HPDE6-E6E7 (cell line): ENCODE data around the gene LINGO4.

ENCODE experiments used
- DNase-seq: peaks from one replicate; pipeline ENCODE4 v3.0.0; 2011; ENCODE audit warnings: missing footprints; ENCODE audit errors: extremely low spot score

LINGO4 gene

DNA sequence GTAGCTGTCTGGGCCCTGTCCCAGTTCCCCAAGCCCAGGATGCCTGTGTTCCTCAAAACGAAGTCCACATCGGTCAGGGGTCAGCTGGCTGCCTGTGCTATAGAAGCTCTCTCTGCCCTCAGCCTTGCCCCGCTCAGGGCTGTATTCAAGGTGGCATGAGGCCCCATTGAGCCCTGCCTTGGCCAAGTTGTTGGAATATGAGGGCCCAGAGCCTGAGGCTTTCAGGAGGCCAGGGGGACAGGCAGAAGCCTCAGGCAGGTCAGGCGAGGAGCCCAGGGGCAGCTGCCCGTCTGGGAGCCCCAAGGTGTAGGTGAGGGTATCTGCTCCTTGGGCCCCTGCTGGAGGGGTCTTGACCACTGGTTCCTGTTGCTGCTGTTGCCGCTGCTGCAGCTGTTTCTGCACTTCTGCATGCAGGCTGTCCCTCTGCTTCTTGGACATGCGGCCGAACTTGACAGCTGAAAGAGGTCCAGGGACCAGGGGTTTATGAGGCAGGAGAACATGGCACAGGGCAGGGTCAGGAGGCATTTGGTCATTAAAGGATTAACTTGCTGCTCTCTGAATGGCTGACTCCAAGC is 9.8 kb upstream of the LINGO4 start:
- DNase-seq: no peak

DNA sequence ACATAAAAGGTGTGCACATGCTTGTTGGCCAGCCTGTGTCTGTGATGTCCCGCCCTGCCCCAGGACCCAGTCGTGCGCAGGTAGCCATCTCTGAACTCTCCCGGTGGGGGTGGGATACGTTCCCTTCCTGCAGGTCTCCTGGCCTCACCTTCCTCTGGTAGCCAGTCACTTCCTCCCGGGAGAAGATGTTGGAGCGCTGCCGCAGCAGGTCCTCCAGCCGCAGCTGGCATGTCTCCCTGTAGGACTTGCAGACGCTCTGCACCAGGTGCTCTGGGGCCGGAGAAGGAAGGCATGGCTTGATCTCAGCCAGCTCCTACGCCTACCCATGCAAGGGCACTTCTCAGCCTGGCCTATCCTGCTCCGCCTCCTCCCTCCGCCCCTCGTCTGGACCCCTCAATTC is 9.2 kb upstream of the LINGO4 start:
- no peak for DNase-seq

DNA sequence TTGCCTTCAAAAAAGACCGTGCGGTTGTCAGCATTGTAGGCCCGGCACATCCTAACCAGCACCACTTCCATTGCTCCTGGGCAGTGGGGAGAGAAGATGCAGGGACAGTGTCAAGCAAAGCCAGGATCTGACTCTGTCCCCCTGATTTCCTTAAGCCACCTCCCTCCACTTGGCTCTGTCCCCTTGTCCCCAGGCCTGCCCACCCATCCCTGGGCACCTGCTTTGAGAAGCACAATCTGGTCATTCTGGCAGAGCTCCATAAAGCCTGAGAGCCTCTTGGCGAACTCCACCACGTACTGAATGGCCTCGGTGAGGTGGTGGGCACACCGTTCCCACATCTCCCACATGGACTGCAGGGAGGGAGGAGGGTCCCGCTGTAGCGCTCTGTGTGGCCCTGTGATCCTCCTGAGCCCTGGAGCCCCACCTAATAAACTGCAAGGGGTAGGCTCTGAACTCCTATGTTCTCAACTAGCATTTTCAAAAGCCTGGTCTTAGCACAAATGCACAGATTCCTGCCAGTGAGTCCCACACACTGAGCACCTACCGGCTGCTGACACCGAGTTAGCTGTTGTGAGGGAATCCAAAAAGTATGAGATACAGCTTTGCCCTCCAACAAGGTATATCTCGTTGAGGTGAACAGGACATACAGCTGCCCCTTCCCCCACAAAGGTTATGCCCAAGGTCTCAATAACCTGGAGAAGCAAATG is 8.2 kb upstream of the LINGO4 start:
- DNase-seq: no peak

DNA sequence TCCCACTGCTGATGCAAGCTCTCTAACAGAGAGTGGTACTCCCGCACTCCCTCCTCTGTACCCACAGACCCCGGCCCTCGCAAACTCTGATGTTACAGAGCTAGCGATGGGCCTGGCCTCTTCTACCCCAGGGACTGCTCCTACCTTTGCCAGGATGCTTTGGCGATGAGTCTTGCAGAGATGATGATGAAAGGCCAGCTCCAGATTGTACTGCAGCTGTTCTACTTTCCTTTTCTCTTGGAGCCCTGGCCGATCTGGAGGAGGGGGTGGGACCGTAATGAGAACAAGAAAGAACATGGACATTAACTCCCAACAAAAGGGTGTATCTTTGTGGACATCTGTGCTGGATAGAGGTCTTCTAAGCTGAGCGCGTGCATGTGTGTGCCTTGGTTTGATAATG is 6.0 kb upstream of the LINGO4 start:
- no peak for DNase-seq

DNA sequence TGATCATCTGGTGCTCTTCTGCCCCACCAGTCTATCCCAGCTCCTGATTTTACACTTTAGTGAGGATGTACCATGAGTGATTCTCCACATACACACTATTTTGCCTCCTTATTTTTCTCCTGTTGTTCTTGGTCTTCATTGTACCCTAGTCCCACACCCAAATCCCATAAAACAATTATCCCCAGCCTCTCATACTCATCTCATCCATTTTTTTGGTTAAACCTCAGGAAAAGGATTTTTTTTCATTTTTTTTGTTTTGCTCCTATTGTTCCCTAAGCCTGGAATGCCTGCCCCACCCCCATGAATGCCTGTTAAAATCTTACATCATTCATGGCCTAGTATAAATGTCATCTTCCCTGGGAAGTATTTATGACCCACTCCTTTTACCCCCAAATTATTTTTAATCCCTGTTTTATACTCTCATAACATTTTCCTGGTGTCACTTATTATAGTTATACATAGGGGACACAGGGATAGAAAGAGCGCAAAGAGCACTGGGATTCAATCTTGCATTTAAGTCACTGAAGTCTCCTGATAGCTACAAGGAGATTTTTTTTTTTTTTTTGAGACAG is 4.9 kb upstream of the LINGO4 start:
- no peak for DNase-seq

DNA sequence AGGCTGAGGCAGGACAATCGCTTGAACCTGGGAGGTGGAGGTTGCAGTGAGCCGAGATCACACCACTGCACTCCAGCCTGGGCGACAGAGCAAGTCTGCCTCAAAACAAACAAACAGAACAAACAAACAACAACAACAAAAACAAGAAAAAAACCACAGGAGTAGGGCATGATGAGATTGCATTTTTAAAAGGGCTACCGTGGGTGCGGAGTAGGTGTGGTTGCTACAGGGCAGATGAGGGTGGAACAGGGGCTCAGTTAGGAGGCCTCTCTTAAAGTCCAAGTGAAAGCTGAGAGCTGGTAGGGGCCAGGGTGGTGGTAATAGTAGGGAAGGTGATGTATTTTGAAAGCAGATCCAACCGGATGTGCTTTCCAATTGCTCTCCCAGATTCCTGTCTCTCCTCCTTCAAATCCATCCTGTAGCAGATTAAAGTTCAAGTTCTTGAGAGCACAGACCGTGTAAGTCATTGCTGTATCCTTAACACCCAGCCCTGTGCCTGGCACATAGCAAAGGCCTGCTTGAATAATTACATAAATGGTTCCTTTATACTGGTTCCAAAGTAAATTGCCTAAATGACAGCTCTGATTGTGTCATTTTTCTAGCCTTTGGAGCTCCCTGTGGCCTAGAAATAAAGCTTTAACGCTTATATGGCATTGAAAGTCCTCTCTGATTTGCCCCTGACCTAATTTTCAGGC is 4.2 kb upstream of the LINGO4 start:
- DNase-seq: no peak

DNA sequence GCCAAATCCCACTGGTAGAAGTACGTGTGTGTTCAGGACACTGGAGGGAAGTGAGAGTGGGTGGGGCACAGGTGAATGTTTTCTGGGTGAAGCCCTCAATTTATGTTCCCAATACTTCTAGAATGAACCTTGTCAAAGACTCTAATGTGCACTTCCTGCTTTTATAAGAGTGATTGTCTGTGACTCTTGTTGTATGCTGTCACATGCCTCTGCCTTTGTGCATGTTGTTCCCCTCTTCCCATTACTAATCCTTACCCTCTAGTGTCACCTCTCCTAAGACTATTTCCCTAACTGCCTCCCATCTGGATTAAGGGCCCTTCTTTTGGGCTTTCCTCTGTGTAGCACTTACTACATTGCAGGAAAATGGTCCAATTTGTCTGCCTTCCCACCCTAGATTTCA is 2.5 kb upstream of the LINGO4 start:
- no peak for DNase-seq

DNA sequence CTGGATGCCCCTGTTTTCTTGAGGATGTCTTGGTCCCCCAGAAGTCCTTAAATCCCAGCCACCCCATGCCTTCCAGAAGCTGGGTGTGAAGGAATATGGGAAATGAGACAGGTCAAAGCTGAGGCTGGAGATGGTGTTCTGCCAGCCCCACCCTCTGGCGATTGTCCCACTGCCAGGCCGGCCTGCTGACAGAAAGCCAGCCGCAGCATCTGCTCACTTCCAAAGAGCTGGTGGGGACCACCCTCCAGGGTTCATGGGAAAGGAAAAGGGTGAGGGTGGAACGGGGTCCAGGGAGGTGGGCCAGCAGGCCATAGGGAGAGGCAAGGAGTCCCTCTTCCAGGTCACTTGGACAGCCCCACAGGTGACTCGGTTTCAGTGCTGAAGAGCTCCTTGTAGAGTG is 1.9 kb upstream of the LINGO4 start:
- DNase-seq: no peak

DNA sequence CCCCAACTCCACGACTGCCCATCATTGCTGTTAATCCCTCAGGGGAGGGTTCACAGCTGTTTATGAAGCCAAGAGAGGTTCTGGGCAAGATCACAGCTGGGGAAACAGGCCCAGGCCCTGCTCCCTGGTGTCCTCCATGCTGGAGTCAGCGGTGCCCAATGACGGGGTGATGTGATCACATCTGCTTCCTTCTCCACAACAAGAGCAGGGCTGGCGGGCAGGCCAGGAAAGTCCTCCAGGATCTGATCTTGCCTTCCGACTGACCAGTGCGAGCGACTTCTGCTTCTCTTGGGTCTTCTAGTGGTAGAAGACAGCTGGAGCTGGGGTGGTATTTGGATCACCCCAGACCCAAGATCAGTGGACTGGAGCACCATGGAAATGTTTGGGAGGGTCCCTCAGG is 951 bp upstream of the LINGO4 start:
- DNase-seq: no peak

DNA sequence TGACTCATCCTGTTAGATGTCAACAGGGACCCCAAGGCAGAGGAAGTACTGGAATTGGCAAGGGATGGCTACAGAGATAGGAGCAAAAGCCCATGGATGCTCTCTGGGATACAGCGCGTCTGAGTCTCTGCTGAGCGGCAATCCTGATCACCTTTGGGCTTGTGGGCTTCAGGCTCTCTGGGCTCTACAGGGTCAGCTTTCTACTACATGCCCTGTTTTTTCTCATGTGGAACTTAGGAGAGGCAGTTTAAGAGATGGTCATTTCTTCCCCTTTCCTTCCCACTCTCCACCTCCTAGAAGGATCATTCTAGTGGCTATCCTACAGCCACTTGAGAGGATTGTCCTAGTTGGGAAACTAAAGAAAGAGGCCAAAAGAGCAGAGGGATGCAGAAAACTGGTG is 1.3 kb downstream of the LINGO4 start:
- DNase-seq: no peak

DNA sequence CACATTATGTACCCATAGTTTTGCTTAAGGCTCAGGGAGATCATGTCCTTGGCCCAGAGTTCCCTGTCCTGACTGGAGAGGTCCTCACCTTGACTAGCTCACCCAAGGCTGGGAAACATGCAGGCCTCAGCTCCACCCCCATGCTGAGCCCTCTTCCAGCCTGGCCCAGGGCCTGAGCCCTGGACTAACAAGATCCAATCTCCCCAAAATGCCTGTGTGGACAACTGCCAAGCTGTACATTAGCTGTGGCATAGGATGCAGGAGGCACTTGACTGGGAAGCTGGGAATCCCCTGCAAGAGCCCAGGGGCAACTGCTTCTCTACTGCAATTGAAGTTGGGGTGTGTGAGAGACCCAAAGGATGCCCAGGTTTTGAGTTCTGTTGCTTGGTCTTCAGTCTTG is 2.1 kb downstream of the LINGO4 start:
- DNase-seq: no peak

DNA sequence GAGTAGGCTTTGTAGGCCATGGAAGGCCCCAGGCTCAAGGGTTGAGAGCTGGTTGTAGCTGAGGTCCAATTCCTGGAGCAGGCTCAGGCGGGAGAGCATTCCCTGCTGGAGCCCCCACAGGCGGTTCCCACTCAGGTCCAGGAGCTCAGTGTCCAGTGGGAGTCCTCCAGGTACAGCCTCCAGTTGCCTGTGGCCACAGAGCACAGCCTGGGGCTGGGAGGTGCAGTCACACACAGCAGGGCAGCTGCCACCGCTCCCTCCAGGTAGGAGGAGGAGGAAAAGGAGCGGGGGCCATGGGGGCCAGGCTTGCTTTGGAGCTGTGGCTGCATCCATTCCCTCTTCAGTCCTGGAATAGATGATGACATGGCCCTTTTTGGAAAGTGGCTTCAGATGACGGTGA is 2.8 kb downstream of the LINGO4 start:
- no peak for DNase-seq

DNA sequence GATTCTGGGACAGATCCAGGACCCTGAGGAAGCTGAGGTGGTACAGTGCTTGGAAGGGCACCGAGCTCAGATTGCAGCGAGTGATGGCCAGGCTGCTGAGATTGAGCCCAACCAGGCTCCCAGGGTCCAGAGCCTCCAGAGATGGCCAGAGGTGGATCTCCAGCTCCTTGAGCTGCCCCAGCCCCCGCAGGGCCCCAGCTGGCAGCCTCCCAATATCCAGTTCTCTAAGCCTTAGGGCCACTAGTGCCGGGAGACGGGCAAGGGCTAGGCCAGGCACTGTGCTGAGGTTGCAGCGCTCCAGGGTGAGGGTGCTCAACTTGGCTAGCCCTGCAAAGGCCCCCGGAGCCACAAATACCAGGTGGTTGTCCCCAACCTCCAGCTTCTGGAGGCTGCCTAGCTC is 3.4 kb downstream of the LINGO4 start:
- DNase-seq: no peak

DNA sequence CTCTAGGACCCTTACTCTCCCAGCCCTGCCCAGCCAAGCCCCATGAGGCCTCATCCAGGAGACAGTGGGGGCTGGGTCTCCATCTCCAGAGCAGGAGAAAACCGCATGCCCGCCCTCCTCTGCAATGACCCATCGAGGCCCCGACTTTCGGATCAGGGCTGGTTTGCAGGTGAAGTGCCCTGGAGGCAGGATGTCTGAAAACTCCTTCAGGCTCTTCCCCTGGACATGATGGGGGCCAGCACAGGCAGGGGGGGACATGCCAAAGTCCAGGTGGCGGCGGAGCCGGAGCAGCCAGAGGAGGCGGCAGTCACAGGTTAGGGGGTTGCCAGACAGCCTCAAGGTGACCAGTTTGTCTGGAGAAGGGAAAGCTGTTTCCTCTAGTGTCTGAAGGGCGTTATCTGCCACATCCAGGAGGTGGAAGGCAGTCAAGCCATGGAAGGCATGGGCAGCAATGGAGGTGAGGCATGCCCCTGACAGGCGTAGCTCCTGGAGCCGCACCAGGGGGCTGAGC is 3.9 kb downstream of the LINGO4 start:
- DNase-seq: no peak

DNA sequence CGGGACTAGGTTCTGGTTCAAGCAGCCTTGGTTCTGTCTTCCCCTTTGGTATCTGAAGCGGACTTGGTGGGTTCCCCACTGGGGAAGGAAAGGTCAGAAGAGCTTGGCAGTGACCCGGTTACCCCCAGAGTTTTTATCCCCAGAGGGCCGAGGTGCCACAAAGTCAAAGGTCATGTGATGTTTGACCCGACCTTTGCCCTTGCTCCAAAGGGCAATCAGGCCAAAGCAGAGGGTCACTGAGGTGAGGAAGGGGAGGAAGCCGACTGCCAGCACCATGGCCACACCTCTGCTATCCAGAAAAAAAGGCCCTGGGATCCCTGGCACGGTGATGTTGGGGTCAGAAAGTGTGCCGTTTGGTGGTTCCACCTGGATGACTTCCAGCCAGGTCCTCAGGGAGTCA is 4.4 kb downstream of the LINGO4 start:
- no peak for DNase-seq

DNA sequence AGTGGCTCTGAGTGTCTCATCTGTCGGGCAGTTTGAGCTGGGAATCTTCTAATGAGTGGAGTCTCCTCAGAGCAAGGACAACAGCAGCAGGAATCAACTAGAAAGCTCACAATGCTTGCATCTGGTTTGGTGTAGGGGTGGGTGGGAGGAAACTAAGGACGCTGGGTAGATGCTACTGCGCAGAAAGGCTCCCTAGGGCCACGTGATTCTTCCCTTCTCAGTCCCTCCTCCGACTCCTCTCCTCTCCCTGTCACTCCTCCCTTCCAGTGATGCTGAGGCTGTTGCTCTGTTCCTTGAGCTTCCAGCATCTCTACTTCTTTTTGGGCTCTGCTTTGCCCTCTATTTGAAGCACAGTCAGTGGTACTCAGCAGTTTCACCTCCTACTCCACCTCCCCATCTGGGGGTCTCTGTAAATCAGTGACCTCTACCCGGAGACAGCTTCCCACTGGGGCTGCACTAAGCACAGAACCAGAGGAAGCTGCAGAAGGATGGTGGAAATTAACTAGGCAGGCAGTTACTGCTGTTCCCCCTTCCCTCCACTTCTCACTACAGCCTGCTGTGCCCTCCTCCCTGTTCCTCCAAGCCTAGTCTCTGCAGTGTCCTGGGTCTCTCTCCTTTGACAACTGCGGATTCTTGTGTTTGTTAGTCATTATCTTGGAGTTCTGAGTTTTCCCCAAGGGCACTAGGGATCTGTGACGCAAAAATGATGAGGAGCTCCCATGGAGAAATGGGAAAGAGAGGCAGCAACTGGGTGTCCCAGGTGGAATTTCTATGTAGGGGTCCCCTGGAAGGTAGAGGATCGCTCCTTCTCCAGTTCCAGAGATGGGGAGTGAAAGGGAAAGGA is 5.8 kb downstream of the LINGO4 start:
- no peak for DNase-seq

DNA sequence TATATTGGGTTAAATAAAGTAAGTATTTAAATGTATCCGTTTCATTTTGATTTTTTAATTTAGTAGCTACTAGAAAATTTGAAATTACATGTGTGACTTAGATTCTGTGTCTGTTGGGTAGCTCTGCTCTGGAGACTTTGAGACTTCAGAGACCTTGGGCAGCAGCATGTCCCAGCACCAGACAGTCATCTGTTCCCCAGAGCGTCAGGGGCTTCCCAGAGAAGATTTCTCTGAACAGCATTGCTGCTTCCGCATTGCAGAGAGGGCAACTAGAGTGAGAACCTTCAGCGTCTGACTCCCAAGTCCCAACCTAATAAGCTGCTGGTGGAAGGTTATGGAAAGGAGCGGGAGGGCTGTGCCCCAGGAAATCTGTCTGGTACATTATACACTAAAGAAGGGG is 6.6 kb downstream of the LINGO4 start:
- DNase-seq: no peak

DNA sequence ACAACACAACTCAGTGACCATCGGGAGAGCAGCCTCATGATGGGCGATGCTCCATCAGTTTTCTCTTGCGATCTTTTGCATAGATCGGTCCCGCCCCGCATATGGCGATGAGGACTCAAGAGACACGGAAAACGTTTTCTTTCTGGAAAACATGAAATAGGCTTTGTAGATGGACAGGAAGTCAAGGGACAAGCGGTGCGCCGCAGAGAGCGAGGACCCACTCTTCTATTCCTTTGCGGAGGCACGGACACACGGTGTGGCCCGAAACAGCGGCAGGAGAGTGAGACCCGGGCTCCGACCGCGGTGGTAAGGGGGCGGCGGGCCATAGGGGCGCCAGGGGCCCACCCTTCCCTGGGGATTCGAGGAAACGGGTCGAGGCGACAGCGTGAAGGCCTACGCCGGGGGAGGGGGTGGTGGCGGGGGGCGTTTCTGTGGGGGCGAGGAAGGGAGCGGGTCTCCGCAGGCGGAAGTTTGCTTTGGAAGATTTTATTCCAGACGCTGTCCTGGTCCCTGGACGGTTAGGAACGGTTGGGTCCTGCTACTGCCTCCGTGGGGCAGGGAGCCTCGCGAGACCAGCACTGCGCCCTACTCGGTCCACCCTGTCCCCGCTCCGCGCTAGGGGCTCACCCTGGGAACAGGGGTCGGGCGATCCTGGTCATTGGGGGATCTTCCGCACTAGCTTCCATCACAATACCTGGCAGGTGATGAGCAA is 14.1 kb downstream of the LINGO4 start:
- DNase-seq: no peak

DNA sequence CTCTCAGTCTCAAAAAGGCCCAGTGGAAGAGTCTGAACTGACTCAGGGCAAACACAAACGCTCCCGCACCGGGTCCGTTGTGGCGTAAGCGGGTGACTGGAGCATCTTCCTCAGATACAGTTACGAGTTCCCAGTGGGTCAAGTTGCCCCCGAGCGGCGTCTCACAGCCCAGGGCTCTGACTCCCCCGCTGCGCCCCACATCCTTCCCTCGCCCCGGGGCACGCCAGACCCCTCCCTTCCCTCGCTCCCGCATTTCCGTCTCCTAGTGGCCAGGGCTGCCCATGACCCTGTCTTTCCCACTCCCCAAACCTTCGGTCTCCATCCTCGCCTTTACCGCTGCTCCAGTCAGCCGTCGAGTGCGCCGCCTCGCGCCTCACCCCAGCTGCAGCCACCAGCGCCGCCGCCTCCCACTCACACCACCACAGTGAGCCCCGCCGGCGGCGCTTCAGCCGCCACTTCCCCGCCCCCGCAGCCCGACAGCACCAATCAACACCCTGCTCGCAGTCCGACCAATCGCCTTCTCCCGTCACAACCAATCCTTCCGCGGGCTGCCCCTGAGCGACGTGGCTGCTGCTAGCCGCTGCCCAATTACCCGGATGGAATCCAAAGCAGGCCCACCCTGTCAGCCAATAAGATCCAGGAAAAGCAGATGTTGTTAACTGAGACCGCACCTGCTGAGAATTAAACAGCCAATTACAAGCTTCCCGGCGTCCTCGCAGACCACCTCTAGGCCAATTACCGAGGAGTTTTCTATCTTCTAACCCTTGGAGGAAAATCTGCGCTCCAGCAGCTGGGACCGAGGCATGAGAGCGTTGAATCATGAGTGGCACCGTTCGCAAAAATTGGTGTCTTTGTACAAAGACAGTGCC is 14.9 kb downstream of the LINGO4 start, which contains the start of gene TDRKH:
TDRKH (minus strand) TSS at position 430 of the 869 bp plus-strand sequence. CDS start 7,478 bp downstream, outside the sequence.
- peak; percentile 100 for DNase-seq

DNA sequence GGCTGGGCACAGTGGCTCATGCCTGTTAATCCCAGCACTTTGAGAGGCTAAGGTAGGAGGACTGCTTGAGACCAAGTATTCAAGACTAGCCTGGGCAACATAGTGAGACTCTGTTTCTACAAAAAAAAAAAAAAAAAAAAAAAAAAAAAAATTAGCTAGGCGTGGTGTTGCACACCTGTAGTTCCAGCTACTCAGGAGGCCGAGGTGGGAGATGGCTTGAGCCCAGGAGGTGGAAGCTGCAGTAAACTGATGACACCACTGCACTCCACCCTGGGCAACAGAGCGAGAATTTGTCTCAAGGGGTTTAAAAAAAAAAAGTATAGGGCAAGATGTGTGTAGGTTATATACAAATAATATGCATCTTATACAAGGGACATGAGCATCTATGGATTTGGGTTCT is 17.5 kb downstream of the LINGO4 start:
- DNase-seq: no peak
